Muscle of leg (tissue), 16 donors: ENCODE measurements around the gene BDKRB1. TPM values are rescaled to one million over a fixed set of nuclear protein-coding genes. Genes with fewer than 3 reads are reported as not detected.
A peak's percentile ranks its signal among the peaks of the same experiment; 100 is the strongest.

ENCODE experiments used
- DNase-seq: peaks from one replicate; pipeline ENCODE4 v3.0.0; 2013
- H3K27ac ChIP-seq: one replicate; pipeline ENCODE4 v1.5.1; 2013; ENCODE audit warnings: mild to moderate bottlenecking, low read length, control low read depth
- H3K27me3 ChIP-seq: one replicate; pipeline ENCODE4 v1.6.1; 2013; ENCODE audit warnings: low read length; ENCODE audit not compliant: control insufficient read depth, insufficient read depth
- H3K36me3 ChIP-seq: one replicate; pipeline ENCODE4 v1.6.1; 2013; ENCODE audit warnings: low read length; ENCODE audit not compliant: control insufficient read depth, insufficient read depth
- H3K4me1 ChIP-seq: one replicate; pipeline ENCODE4 v1.6.1; 2013; ENCODE audit warnings: low read length; ENCODE audit not compliant: control insufficient read depth, insufficient read depth
- H3K4me3 ChIP-seq: one replicate; pipeline ENCODE4 v1.5.1; 2013; ENCODE audit warnings: low read length, control low read depth
- H3K9me3 ChIP-seq: replicated peaks from 2 replicates; pipeline ENCODE4 v1.6.1; 2013; ENCODE audit warnings: low read depth, low read length; ENCODE audit not compliant: control insufficient read depth
- WGBS: methylation state at CpG from one replicate; pipeline ENCODE4 v1.1.5; 2013; ENCODE audit warnings: missing lambda C conversion rate; ENCODE audit not compliant: insufficient coverage; 5-methylcytosine and 5-hydroxymethylcytosine counted together
- long read RNA-seq, 11 donors: transcript quantifications; one replicate each; lab custom pipeline, GENCODE V29; 2026
- polyA plus RNA-seq, 8 donors: library from polyadenylated mRNA; unstranded; fragments of 120-200 nt; gene quantifications; one replicate each; pipeline versions ENCODE4 v1.2.1 to v1.2.3, GENCODE V29; 2013; ENCODE audit warnings: inconsistent platforms in 1 of 8, low replicate concordance in 1 of 8; ENCODE audit not compliant: insufficient read length in 8 of 8, insufficient read depth in 1 of 8
- total RNA-seq: library from RNA; stranded (reverse); fragments of 120-200 nt; gene quantifications from one replicate; pipeline ENCODE4 v1.2.4, GENCODE V29; 2013

Gene BDKRB1
- 0.53 TPM for total RNA-seq
- polyA plus RNA-seq: 1 to 10 TPM in 3 of 8 donors, under 1 TPM in 5; 0.69 to 1.4 (median 0.99) TPM
- long read RNA-seq, donor 1: 0 reads
- long read RNA-seq, donor 2: 0 reads
- long read RNA-seq, donor 3: 0 reads
- long read RNA-seq, donor 4, partial matches to known transcripts: 0 of 1 reads
- long read RNA-seq, donor 4, other reads (novel, unspliced or antisense): 0 of 1 reads
- long read RNA-seq, donor 5, partial matches to known transcripts: 0 of 1 reads
- long read RNA-seq, donor 5, other reads (novel, unspliced or antisense): 0 of 1 reads
- long read RNA-seq, donor 6, partial matches to known transcripts: 0 of 1 reads
- long read RNA-seq, donor 6, other reads (novel, unspliced or antisense): 0 of 1 reads
- long read RNA-seq, donor 7, partial matches to known transcripts: 0 of 3 reads
- long read RNA-seq, donor 7, other reads (novel, unspliced or antisense): 0 of 3 reads
- long read RNA-seq, donor 8, partial matches to known transcripts: 0 of 1 reads
- long read RNA-seq, donor 8, other reads (novel, unspliced or antisense): 0 of 1 reads
- long read RNA-seq, donor 9, partial matches to known transcripts: 0 of 1 reads
- long read RNA-seq, donor 9, other reads (novel, unspliced or antisense): 0 of 1 reads
- long read RNA-seq, donor 10, partial matches to known transcripts: 0 of 2 reads
- long read RNA-seq, donor 10, other reads (novel, unspliced or antisense): 0 of 2 reads
- long read RNA-seq, donor 11, partial matches to known transcripts: 0 of 1 reads
- long read RNA-seq, donor 11, other reads (novel, unspliced or antisense): 0 of 1 reads

- peaks cover 4% of the 10 kb centered on the region for H3K9me3 ChIP-seq
- no peaks in the 10 kb centered on the region for H3K27me3 ChIP-seq
- DNase-seq: peak; percentile 61
- no peak within 1 kb of the TSS for H3K4me3 ChIP-seq
- peaks cover 17% of the 10 kb centered on the region for H3K4me1 ChIP-seq
- no peaks in the 10 kb centered on the region for H3K36me3 ChIP-seq
- 68% methylated on average over 4 of the region's 12 CpGs for WGBS
- H3K27ac ChIP-seq: peak within 1 kb of the TSS; percentile 7
Measured at GRCh38 chr14:96255501-96256366, at the start of gene BDKRB1. Gene BDKRB1 (plus strand): TSS chr14:96256210. CDS start chr14:96263683, 7,473 bp downstream.

- peaks cover 2% of the 10 kb centered on the region for H3K9me3 ChIP-seq
- H3K36me3 ChIP-seq: no peaks in the 10 kb centered on the region
- peaks cover 28% of the 10 kb centered on the region for H3K4me1 ChIP-seq
- no peak overlapping the region for H3K27ac ChIP-seq
- no peak overlapping the region for H3K4me3 ChIP-seq
- DNase-seq: no peak
- 73% methylated on average over 8 of the region's 8 CpGs for WGBS
- H3K27me3 ChIP-seq: peaks cover 12% of the 10 kb centered on the region
Measured at GRCh38 chr14:96206461-96206860, 49.5 kb upstream of the BDKRB1 start.

- H3K36me3 ChIP-seq: no peaks in the 10 kb centered on the region
- H3K4me3 ChIP-seq: no peak overlapping the region
- H3K9me3 ChIP-seq: peaks cover 12% of the 10 kb centered on the region
- H3K27ac ChIP-seq: no peak overlapping the region
- H3K4me1 ChIP-seq: peaks cover 28% of the 10 kb centered on the region
- WGBS: 93% methylated on average over 5 of the region's 5 CpGs
- H3K27me3 ChIP-seq: peaks cover 10% of the 10 kb centered on the region
- DNase-seq: no peak
Measured at GRCh38 chr14:96207686-96208085, 48.3 kb upstream of the BDKRB1 start.

GRCh38 chr14:96208739-96209138 lies 47.3 kb upstream of the BDKRB1 start:
- no peak overlapping the region for H3K4me3 ChIP-seq
- peaks cover 7% of the 10 kb centered on the region for H3K27me3 ChIP-seq
- H3K27ac ChIP-seq: no peak overlapping the region
- DNase-seq: no peak
- WGBS: 89% methylated on average over 12 of the region's 12 CpGs
- peaks cover 12% of the 10 kb centered on the region for H3K9me3 ChIP-seq
- no peaks in the 10 kb centered on the region for H3K36me3 ChIP-seq
- H3K4me1 ChIP-seq: peaks cover 26% of the 10 kb centered on the region

GRCh38 chr14:96212140-96212539 lies 43.9 kb upstream of the BDKRB1 start:
- H3K9me3 ChIP-seq: peaks cover 12% of the 10 kb centered on the region
- H3K4me1 ChIP-seq: peaks cover 19% of the 10 kb centered on the region
- no peak overlapping the region for H3K4me3 ChIP-seq
- DNase-seq: no peak
- no peaks in the 10 kb centered on the region for H3K36me3 ChIP-seq
- no peak overlapping the region for H3K27ac ChIP-seq
- no peaks in the 10 kb centered on the region for H3K27me3 ChIP-seq

GRCh38 chr14:96212896-96213295 lies 43.1 kb upstream of the BDKRB1 start:
- 100% methylated on average over 1 of the region's 4 CpGs for WGBS
- no peaks in the 10 kb centered on the region for H3K36me3 ChIP-seq
- no peak overlapping the region for H3K4me3 ChIP-seq
- H3K4me1 ChIP-seq: peaks cover 26% of the 10 kb centered on the region
- no peaks in the 10 kb centered on the region for H3K27me3 ChIP-seq
- H3K9me3 ChIP-seq: peaks cover 12% of the 10 kb centered on the region
- H3K27ac ChIP-seq: no peak overlapping the region
- no peak for DNase-seq

GRCh38 chr14:96213871-96214465 lies 42.0 kb upstream of the BDKRB1 start:
- Histone ChIP-seq H3K4me3 (no peak overlapping the region), H3K36me3 (no peaks in the 10 kb centered on the region), H3K27ac (peak overlapping the region; percentile 20), H3K4me1 (peaks cover 26% of the 10 kb centered on the region), H3K9me3 (peaks cover 12% of the 10 kb centered on the region), H3K27me3 (no peaks in the 10 kb centered on the region)
- 82% methylated on average over 3 of the region's 10 CpGs for WGBS
- DNase-seq: no peak

- Histone ChIP-seq H3K4me3 (no peak overlapping the region), H3K36me3 (no peaks in the 10 kb centered on the region), H3K9me3 (peaks cover 12% of the 10 kb centered on the region), H3K27ac (peak overlapping the region; percentile 20), H3K27me3 (no peaks in the 10 kb centered on the region), H3K4me1 (peaks cover 26% of the 10 kb centered on the region)
- WGBS: 57% methylated on average over 1 of the region's 4 CpGs
- peak; percentile 84 for DNase-seq
Measured at GRCh38 chr14:96214793-96215192, 41.2 kb upstream of the BDKRB1 start.

- Histone ChIP-seq H3K36me3 (no peaks in the 10 kb centered on the region), H3K27ac (no peak overlapping the region), H3K27me3 (no peaks in the 10 kb centered on the region), H3K4me3 (no peak overlapping the region), H3K4me1 (peaks cover 26% of the 10 kb centered on the region), H3K9me3 (peaks cover 12% of the 10 kb centered on the region)
- WGBS: 75% methylated on average over 5 of the region's 7 CpGs
- no peak for DNase-seq
Measured at GRCh38 chr14:96215452-96216244, 40.4 kb upstream of the BDKRB1 start.
